Activated T-cell treated with anti-CD3 and anti-CD28 coated beads for 1 hour (primary cell): Measurements from ENCODE around the gene ARID5B.
"Not testable (repeated sequence)": the region's sequence is repeated elsewhere in the genome, so short reads cannot be mapped to it uniquely, and the experiment has no call there.

Experiments
- DNase-seq: peaks from one replicate; pipeline ENCODE4 v3.0.0-alpha.2; 2020; ENCODE audit warnings: low read depth

The ARID5B gene, protein sequence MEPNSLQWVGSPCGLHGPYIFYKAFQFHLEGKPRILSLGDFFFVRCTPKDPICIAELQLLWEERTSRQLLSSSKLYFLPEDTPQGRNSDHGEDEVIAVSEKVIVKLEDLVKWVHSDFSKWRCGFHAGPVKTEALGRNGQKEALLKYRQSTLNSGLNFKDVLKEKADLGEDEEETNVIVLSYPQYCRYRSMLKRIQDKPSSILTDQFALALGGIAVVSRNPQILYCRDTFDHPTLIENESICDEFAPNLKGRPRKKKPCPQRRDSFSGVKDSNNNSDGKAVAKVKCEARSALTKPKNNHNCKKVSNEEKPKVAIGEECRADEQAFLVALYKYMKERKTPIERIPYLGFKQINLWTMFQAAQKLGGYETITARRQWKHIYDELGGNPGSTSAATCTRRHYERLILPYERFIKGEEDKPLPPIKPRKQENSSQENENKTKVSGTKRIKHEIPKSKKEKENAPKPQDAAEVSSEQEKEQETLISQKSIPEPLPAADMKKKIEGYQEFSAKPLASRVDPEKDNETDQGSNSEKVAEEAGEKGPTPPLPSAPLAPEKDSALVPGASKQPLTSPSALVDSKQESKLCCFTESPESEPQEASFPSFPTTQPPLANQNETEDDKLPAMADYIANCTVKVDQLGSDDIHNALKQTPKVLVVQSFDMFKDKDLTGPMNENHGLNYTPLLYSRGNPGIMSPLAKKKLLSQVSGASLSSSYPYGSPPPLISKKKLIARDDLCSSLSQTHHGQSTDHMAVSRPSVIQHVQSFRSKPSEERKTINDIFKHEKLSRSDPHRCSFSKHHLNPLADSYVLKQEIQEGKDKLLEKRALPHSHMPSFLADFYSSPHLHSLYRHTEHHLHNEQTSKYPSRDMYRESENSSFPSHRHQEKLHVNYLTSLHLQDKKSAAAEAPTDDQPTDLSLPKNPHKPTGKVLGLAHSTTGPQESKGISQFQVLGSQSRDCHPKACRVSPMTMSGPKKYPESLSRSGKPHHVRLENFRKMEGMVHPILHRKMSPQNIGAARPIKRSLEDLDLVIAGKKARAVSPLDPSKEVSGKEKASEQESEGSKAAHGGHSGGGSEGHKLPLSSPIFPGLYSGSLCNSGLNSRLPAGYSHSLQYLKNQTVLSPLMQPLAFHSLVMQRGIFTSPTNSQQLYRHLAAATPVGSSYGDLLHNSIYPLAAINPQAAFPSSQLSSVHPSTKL

GRCh38 chr10:61900829-61901792 is at the start of gene ARID5B:
Gene ARID5B, plus strand, starts transcription at chr10:61901699. Its CDS starts 11 bp downstream, at chr10:61901710.
- peak; percentile 35 for DNase-seq

GRCh38 chr10:61852261-61852660 is 49.2 kb upstream of the ARID5B start:
- no peak for DNase-seq

DNA sequence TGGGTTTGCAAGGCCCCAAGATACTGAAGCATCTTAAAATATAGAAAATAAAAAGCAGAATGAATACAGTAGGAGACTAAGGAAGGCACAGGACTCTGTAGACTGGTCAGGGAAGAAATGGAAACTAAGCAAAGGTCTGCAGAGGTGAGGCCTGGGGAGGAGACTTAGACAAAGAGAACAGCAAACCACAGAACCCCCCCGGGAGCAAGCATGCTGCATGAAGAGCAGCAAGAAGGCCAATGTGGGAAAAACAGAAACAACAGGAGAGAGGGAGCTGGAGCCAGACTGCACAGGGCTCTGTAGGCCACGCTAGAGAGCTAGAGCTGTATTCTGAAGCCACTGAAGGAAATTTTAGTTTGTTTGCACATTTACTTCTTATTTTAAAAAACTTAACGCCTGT is 45.7 kb upstream of the ARID5B start:
- no peak for DNase-seq

DNA sequence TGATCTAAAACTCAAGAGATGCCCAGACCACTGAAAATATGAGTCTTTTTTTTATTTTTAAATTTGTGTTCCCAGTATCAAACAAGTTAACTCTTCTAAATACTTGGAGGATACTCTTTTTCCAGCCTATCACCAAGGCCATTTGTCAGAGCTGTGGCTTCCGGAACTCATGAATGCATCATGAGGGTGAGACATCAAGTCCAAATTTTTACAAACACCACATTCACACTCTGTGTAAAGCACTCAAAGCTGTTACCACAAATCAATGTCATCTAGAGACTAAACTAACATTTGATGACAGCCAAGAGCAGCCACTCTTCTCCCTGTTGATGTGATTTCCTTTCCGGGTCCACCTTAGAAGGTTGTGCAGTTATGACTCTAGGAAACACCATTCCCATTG is 43.8 kb upstream of the ARID5B start:
- DNase-seq: no peak

- no peak for DNase-seq
These were observed 41.7 kb upstream of the ARID5B start for GRCh38 chr10:61859786-61860185.

DNA sequence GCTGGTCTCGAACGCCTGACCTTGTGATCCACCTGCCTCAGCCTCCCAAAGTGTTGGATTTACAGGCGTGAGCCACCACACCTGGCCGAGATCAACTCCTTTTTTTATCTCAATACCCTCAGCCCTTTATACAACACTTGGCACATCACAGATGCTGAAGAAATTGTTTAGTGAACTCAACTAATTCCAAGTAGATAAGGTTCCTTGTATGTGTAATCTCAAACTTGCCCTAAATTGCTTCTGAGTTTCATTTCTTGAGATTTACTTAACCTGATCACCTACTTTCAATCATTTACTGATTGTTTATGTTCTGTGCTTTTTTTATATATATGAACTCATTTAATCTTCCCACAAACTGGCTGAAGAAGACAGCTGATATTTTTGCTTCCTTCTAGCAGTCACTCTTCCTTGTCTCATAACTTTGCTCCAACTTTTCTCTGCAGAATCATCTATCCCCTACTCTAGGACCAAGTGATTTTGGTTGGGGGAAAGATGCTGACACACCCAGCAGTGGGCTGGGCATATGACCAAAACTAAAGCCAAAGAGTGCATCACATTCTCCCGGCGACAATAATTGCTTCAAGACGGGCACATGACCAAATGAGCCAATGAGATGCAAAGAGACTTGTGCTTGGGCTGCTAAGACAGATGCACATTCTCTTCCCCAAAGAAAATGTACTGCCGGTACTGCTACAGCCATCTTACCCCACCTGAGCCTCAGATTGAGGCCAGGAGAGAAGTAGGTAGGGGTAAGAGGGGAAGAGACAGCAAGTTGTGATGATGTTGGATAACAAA is 40.3 kb upstream of the ARID5B start:
- DNase-seq: no peak

DNA sequence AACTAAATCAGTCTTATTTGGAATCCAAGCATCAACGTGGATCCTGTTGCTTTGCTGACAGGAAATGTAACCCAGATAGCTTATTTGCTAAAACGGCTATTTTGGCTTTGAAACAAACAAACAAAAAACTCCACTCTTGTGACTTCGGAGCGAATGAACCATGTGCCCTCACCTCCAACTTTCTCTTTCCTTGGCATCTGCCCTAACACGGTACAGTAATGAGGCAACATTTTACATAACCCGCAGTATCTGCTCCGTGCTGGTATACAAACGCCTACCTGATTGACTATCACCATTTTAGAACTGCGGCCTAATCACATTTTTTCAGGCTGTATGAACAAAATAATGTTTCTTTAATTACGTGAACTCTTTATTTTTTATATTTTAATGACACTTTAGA is 37.5 kb upstream of the ARID5B start:
- no peak for DNase-seq

DNA sequence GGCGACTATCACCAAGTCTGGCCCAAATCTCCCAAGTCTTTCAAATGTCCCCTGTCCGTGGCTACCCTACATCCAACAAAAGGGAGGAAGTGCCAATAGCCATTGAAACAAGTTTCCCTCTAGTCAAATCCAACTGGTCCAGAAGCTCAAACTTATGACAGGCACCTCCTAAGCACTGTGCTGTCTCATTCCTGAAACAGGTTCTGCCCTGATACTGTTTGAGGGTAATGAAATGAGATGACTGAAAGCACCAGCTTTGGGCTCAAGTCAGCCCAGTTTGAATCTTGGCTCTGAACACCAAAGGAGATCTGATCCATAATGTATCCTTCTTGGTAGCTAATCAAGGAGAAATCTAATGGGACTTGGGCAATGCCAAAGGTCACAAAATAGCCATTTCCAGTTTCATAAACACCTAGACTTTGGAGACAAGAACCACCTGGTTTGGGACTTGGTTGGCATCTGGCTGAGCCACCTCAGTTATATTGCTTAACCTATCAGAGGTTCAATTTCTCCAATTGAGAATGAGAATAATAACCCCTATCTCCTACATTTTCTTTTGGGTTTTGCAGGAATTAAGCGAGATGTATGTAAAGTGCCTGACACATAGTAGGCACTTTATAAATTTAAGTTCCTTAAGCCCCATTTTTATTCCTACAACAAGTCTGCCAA is 34.7 kb upstream of the ARID5B start:
- DNase-seq: no peak

DNA sequence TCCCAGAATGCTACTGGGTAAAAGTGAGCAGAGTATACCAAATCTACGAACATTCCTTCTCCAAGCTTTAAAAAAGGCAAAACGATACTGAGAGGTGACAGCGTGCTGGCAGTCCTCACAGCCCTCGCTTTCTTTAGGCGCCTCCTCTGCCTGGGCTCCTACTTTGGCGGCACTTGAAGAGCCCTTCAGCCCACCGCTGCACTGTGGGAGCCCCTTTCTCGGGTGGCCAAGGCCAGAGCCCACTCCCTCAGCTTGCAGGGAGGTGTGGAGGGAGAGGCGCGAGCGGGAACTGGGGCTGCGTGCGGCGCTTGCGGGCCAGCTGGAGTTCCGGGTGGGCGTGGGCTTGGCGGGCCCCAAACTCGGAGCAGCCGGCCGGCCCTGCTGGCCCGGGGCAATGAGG is 34.1 kb upstream of the ARID5B start:
- DNase-seq: not testable (repeated sequence)

GRCh38 chr10:61867817-61868216 is 33.7 kb upstream of the ARID5B start:
- DNase-seq: peak; percentile 19

- no peak for DNase-seq
These were observed 32.3 kb upstream of the ARID5B start for GRCh38 chr10:61869041-61869675.

DNA sequence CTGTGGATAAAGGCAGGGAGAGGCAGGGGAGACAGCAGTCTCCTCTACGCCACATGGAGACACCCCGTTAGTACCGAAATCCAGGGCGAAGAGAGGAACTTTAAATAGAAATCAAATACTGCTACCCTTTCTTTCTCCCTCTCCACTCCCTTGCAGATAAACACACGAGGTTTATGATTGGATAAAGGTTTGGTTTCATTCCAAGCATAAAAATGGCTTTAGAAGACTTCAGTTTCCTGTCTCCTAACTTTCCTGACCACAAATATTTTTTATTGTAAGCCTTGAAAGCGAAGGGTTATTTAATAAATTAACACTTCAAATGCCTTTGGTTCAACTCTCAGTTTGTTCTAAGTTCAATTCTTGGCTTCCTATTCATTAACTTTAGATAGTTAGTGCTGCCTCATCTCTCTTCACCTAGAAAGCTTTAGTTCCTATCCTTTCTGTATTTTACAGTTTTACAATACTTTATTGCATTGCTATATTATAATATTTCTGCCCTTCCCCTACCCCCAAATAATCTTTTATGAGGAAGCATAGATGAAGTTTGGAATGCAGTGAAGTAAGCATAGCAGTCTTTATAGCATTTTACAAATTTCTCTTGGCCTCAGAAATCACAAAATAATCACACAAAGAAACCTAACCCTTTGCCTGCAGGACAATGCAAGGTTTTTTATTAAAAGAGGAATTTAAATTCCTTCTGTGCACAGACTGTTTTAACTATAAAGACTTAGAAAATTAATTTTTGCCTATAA is 31.5 kb upstream of the ARID5B start:
- no peak for DNase-seq

DNA sequence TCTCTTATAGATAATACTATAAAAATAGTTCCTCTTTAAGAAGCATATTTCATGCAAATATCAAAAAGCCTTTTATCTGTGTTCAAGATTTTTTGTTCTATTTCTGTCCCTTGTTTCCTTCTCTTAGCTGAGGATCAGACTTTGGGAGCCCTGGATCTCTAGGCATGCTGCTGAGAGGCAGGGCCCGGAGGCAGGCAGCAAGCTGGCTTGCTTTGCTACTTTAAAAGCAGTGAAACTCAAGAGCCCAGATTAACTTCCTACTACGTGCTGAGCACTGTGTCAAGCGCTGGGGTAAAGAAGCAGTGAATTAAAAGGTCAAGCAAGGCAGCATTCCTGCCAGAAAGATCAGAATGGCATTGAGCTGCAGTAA is 31.0 kb upstream of the ARID5B start:
- no peak for DNase-seq

GRCh38 chr10:61871487-61871886 is 30.0 kb upstream of the ARID5B start:
- no peak for DNase-seq

DNA sequence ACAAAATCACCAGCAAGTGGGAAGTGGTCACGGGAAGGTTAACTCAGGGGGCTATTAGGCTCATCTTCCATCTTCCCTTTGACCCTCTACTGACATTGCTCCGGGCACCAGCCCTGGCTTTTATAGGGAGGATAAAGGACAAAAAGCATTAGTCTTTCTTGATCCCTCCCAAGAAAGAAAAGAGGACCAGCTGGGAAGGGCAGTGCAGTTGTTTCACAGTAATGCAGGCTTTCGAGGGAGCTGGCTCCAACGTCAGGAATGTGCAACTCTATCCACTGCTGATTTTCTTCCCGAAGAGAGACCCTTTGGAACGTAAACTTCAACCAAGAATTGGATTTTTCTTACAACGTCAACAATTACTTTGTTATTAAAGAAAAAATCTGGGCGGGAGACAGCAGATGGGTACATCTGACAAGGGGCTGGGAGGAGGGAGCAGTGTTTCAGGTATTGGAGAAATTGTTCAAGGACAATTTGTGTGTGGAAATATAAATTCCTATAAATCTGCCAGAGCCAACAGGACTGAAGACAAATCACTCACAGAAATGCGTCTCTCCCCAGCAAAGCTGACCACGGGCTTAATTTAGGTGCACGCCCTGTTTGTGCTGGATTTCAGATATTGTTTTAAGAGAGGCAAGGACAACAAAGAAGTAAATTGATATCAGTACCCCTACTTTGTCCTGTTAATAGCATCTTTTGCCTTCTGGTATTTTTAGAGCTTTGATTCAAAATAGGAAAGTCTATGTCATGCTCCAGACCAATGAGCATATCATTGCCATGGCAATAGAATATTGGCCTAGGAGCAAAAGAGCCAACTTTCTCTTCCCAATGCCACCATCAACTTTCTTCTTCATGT is 23.4 kb upstream of the ARID5B start:
- DNase-seq: no peak

- no peak for DNase-seq
These were observed 22.8 kb upstream of the ARID5B start for GRCh38 chr10:61878740-61879068.

- no peak for DNase-seq
These were observed 18.7 kb upstream of the ARID5B start for GRCh38 chr10:61882621-61883370.
